ENCODE data around the gene SYTL3.
A peak's percentile ranks its signal among the peaks of the same experiment; 100 is the strongest.
"Not testable (repeated sequence)": the region's sequence is repeated elsewhere in the genome, so short reads cannot be mapped to it uniquely, and the experiment has no call there.

Gene SYTL3

DNA sequence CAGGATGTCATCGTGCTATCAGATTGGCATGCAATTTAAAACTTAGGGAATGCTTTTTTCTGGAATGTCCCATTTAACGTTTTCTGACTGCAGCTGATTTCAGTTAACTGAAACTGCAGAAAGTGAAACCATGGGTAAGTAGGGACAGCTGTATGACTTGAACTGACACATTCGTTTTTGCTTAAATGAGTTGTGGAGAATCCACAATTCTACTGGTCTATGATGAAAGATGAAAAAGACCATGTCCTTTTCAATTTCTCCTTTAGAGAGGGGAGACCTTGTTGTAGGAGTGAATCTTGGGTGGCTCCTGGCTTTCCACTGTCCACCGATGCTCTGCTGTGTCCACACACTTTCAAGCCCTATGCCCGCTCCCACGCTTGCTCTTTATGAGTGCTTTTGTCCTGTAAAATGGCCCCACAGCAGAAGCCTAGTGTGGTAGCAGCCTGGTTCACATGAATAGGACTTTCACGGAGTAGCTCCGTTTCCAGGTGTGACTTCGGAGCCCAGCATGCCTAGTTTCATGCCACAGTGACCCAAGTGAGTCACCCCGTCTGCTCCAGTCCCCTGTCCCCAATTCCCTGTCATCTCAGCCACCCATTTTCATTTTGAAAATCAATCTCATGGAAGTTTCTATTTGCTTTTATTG lies 27.2 kb upstream of the SYTL3 start:
- no peak for DNase-seq (ENCODE audit: low read depth)

DNA sequence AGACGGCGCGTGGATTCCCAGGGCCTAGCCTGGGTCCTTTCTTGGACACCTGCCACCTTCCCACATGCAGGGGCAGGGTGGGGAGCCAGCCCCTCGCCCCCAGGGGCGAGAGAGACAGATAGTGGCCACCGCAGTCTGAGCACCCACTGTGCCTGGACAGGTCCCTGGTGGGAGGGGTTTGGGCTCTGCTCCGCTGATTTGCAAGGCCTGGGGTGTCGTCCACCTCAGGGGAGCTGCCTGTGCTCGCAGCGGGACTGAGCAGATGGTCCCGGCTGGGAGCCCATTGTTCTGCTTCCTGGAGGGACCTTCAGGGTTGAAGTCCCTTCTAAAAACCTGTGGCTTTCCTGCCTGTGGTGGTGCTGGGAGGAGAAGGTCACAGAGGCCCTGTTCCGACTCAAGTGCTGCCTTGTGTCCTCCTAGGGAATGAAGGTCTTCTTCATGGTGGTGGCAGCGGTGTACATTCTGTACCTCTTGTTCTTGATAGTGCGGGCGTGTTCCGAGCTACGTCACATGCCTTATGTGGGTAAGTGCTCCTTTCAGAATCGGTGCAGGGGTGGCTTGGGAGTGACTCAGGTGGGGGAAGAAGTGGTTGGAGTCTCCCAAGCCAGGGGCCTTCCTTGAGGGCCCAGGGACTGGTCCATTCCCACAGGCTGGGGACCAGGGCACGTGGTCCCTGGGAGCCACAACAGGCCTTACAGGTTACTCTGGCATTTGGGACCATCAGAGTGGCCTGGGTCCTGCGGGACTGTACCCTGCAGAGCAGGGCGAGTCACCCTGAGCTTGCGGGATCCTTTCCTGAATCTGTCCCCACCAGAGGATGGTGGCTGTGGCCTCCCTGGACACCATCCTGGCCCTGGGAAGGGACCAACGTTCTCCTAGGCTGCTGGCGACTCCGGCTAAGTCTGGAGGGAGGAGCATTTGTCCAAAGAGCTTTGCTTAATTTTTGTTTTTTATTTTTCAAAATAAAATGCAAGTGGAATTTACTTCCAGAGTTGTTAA lies 24.9 kb upstream of the SYTL3 start:
- no peak for DNase-seq (ENCODE audit: low read depth)

DNA sequence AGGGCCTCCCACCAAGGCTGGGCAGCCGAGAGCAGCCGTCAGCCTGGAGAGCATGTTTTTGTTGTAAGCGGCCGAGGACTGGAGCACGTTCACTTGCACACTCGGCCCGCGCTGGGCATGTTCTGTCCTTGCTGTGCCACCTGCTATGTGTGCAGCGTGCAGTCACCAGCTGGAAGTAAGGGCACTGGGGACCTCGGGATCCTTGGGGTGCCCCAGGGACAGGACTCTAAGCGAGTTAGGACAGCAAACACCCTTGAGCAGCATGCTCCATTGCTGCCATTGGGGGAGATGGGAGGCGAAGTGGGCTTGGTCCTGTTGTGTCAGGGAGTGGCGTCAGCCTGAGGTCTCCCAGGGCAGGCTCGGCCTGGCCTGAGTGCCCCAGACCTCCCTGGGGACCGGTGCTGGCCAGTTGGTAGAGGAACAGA lies 24.0 kb upstream of the SYTL3 start:
- no peak for DNase-seq (ENCODE audit: low read depth)

DNA sequence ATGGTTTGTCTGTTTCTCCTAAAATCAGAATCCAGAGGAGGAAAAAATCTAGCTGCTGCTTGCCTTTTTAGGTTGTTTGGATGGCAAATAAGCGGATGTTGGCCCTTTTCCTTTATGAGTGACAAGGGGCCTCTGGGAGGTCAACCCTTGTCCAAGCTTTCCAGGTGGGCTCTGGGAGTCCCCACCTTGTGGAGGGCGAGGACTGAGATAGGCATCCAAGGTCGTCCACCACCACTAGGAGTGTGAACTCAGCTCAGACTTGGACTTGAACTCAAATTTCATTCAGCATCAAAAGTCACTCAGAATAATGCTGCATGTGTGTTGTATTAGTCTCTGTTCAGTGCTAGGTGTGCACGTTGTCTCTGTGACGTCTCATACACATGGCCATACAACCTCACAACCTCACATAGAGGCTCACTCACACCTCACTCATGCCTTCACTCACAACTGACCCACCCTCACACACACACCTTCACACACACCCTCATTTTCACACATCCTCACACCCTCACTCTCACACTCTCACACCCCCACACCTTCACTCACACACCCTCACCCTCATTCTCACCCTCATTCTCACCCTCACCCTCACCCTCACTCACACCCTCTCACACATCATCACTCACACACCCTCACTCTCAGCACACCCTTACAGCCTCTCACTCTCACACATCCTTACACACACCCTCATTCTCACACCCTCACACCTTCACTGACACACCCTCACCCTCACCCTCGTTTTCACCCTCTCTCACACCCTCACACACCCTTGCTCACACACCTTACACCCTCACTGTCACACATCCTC lies 23.3 kb upstream of the SYTL3 start:
- DNase-seq (ENCODE audit: low read depth) = no peak

DNA sequence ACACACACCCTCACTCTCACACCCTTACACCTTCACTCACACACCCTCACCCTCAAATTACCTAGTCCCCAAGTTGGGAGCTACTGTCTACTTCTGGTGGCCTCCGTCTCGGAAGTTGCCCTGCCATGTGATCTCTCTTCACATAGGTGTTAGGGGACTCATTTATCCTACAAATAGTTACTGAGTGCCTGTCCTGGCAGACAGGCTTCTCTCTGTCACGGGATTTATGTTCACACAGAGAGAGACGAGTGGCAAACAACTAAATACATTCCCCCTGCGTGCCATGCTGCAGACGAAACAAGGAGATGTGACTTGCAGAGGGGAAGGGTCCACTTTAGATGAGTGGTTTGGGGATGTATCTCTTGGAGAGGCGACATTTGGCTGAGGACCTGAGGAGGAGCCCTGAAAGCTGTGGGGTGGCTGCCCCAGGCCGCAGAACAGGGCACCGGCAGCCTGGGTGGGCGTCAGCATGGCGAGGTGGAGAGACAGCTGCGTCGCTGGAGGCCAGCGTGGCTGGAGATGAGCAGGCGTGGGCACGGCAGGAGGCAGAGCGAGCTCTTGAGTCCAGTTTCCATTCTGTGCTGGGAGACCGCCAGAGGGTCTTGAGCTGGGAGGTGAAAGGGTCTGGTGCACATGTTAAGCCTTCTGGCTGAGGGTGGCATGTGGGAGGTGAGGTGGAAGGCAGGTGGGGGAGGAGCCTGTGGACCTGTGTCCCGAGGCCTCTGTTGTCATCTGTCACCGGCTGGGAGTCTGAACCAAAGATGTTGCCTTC lies 22.5 kb upstream of the SYTL3 start:
- no peak for DNase-seq (ENCODE audit: low read depth)

DNA sequence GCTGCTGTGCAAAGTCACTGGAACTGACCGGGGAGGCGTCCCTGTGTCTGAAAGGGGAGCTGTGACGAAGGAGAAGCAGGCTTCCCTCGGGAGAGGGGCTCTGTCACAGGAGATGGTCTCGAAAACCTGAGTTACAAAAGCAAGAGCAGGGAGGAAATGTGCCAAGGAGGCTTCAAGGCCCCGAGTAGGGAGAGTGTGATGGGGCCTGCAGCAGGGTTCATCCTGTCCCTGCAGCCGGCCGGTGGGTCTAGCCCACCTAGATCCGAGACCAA lies 22.0 kb upstream of the SYTL3 start:
- no peak for DNase-seq (ENCODE audit: low read depth)

DNA sequence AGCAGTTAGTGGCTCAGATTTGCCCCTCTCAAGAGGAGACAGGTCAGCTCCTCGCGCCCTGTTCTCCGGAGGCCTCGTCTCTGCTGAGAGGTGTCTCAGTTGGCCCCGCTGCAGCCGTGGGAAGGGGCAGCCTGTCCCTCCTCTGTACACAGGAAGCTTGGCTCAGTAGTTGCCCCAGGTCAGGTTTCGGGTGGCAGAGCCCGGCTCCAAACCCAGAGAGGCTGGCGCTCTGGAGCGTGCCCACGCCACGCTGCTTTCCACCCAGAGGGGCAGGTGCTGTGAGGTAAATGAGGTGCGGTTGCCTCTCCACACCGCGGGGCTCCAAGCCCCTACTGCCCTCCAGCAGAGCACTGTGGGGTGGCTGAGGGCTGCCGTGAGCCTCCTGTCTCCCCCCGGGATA lies 21.3 kb upstream of the SYTL3 start:
- no peak for DNase-seq (ENCODE audit: low read depth)

DNA sequence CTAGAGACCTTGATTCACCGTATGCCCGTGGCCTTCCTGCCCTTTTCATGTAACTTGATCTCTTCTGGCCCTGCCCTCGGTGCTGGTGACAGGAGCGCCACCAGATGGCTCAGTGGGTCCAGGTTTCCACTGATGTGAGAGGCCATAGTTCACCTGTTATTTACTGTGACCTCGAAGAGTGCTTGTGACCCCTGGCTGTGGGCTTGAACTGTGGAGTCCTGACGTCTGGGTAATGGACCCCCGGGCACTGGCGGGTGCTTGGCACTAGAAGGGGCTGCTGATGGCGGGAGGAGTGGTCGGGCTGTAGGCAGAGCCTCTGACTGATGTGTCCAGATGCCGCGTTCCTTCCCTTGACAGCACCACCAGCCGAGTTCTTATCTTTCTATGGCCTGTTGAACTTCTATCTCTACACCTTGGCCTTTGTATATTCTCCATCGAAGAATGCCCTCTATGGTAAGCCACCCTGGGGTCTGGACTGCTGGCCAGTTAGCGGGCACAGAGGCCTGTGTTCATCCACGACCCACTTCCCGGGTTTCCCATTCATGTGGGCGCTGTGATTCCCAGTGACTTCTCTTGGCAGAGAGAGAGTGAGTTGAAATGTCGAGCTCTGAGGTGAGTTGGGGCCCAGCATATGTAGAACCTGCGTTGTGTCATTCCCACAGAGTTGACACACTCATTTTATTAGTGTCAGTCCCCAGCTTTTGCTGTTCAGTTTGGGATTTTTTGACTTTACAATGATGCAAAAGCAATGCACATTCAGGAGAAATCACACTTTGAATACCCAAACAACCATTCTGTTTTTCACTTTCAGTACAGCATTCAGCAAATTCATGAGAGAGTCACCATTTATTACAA lies 20.3 kb upstream of the SYTL3 start:
- DNase-seq (ENCODE audit: low read depth) = no peak

DNA sequence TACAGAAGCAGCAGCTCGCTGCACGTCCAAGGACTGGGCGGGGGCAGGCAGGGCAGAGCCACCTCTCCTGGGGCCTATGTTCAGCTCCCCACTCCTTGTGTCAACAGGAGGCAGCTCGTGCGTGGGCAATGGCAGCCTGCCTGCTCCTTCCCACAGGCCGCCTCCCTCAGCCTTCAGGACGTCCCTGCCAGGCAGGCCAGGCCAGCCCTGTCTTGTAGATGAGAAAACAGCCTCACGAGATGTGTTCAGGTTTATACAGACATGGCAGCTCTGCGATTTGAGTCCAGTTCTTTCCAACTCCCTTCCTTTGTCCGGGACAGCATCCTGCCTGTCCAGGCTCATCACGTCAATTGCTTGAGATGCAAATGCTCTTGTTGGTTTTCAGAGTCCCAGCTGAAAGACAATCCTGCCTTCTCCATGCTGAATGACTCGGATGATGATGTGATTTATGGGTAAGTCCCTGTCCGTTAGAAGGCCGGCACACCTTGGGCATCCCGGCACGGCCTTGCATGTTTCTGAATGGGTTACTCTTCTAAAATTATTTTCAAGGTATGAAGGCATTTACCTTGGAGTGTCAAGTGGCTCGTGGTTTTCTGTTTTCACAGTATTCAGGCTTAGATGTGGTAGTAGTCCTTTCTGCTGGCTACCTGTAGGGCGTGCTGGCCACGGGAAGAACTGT lies 18.8 kb upstream of the SYTL3 start:
- peak; percentile 27 for DNase-seq (ENCODE audit: low read depth)

DNA sequence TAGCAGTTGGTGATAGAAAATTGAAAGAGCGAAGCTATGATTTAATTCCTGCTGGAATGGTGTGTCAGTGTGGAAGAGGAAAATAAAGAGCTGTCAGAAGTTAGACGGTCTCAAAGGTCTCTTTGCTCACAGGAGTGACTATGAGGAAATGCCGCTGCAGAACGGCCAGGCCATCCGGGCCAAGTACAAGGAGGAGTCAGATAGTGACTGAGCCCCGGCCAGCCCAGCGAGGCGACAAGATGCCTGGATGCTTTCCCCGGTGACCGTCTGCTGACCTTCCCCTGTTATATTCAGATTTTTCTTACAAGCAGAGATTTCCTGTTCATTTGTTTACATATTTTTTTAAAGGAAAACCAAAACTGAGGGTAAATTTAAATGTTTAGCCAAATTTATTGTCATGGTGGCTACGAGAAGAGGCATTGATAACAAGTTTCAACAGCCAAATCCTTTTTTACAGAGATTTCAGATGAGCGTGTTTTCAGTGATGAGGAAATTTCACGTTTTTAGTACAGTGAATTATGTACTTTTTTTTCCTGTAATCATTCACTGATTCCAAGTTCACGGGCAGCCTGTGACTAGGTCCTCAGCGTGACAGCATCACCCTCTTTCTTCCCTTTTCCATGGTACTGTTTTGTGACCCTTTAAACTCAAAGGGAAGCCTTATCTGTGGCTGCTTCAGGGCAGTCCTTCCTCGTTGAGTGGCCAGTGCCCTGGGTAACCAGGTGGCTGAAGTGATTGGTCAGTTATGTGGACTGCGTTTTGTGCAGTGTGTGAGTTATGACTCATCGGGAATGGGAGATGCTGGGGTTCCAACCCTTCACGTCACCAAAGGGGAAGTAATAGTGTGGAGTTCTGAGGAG lies 17.9 kb upstream of the SYTL3 start:
- DNase-seq (ENCODE audit: low read depth) = peak; percentile 49

DNA sequence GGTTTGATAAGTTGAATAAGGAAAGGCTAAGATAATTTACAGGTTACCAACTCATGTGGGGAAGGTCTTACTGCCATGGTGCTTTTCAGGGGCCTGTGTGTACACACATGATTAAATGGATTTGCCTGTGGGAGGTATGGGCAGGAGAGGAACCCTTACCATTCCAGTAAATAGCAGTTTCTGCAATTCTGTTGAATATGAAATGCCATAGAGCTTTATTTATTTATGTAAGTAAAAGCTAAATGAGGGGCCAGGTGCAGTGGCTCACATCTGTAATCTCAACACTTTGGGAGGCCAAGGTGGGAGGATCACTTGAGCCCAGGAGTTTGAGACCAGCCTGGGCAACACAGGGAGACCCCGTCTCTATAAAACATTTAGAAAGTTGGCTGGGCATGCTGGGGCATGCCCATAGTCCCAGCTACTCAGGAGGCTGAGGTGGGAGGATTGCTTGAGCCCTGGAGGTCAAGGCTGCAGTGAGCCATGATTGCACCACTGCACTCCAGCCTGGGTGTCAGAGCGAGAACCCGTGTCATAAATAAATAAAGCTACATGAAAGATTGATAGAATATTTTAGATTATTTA lies 17.2 kb upstream of the SYTL3 start:
- DNase-seq (ENCODE audit: low read depth) = not testable (repeated sequence)

DNA sequence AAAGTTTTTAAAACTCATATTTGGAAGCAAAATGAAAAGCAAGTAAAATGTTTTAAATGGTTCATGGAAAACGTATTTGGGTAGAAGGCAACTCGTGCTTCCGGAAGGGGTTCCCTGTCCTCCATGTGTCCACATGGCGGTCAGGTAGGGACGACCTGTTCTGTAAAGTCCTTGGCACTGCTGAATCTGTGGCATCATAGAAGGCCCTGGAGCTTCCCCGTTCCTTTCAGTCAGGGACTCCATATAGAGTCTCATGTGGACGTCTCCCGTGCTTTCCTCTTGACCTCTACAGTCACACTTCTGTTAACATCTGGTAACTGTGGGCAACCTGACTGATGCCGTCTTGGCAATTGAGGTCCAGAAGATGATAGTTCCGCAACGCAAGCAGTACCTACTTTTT lies 16.7 kb upstream of the SYTL3 start:
- DNase-seq (ENCODE audit: low read depth) = no peak

DNA sequence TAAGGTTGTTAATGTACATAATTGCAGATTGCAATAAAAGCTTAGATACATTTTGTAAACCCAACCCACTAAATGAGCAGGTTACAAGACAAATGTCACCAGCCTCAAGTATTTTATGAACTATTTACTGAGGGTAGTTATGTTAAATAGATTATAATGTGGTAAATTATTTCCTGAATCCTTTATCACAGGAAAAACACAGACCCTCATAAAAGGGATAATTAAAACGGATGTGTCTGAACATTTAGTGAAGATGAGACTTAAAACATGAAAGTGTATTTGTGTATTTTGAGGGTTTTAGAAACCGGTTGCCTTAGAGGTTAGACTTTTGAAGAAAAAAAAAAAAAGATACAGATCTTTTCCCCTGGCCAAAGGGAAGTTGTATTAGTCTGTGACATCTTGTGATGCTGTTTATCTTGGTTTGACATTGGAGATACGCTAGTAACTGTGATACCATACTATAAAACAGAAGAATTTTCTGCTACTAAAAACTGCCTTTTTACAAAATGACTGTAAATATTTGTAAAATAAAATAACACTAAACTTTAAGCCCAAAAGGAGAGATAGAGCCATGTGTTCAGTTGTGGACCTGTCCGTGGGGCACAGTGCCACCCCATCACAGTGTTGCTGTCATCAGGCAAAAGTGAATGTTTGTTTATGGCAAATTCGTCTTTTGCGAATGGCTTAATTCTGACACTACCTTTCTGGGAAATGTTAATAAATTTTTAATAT lies 15.0 kb upstream of the SYTL3 start:
- DNase-seq (ENCODE audit: low read depth) = no peak

DNA sequence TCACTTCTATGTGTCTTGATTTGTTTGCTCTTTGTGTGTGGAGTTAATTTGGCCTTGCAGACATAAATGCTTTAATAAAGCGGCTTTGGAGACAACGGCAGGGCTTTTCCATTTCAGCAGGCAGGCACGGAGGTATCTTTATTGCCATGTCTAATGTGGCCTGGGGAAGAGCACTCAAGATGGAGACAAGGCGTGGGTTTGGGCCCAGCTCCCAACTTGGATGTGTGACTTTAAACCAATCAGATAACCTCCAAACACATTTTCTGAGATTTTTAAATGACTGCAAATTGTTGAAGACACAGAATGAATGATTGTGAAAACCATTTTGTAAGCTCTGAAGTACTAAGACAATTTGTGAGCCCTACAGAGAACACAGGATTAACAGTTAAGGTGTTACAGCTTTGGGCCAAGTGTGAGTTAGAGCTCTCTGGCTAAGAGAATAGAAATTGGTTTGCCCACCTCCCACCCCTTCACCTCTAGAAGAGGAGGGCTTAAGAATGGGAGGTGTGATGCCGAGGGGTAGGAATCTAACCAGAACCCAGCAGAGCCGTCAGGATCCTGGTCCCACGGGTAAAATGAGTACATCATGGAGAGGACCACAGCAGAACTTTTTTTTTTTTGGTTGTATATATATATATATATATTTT lies 14.3 kb upstream of the SYTL3 start:
- no peak for DNase-seq (ENCODE audit: low read depth)

DNA sequence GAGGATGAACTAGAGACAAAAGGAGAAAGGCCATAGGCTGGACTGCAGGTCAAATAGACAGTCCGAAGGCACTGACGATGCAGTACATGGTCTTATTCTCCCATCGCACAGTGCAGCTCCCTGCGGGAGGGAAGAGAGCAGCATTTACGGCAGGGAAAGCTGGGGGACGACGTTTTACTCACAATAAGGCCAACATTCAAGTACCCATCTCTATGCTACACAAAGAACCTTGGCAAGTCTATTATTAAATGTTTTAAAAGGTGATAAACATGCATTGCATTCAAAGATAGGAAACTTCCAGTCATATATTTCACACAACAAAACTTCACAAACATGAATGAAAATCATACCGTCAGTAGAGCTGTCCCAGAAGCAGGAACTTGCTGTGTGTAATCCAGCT lies 13.1 kb upstream of the SYTL3 start:
- DNase-seq (ENCODE audit: low read depth) = no peak

DNA sequence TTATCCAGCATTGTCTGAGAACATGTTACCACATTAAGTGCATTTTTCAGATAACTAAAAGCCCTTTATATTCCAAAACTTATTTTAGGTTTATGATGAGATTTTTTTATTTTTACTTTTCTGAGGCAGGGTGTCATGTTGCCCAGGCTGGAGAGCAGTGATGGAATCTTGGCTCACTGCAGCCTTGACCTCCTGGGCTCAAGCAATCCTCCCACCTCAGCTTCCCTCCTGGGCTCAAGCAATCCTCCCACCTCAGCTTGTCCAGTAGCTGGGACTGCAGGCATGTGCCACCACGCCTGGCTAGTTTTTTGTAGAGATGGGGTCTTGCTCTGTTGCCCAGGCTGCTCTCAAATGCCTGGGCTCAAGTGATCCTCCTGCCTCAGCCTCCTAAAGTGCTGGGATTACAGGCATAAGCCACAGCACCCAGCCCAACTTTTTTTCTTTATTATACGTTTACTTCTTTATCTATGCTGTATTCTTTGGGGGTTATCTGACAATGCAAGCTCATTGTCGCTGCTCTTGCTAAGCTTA lies 11.5 kb upstream of the SYTL3 start:
- no peak for DNase-seq (ENCODE audit: low read depth)

DNA sequence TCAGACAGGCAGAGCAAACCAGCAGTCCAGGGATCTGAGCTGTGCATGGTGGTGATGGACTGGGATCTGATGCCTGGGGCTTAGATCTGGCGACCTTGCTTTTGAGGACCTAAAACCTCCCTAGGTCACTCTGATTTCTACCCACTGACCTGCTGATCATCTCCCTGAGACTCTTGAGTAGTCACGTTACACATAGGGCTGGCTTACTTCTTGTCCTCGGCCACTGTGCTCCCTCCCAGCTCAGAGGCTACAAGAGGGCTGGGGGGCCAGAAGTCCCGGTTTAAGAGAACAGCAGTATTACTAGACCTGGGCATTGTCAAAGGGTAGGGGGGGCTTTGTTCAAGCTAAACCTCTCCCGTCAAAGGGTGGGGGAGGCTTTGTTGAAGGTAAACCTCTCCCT lies 10.8 kb upstream of the SYTL3 start:
- DNase-seq (ENCODE audit: low read depth) = no peak

DNA sequence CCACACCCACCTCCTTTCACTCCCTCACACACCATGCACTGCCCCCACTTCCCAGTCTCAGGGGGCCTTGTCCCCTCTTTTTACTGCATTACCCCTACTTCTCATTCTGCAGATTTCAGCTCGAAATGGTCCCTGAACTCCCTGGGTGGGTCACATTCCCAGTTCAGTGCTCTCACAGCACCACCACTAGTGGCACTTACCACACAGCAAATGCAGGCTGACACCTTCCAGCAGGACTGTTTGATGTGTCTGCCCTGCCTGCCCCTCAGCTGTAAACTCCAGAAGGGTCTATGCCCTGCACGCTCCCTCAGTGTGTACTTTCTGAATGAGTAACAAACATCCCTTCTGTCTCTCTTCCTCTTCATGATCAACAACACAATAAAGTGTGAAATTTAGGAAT lies 9.3 kb upstream of the SYTL3 start:
- DNase-seq (ENCODE audit: low read depth) = no peak
